ENCODE results near the gene CDH23.
"Not testable (repeated sequence)": the region's sequence is repeated elsewhere in the genome, so short reads cannot be mapped to it uniquely, and the experiment has no call there.

Gene CDH23

GRCh38 chr10:71596127-71596526, 199.4 kb downstream of the CDH23 start:
- TF ChIP-seq CTCF (IDR thresholded peaks at IDR 0.05) = no peak
- no peak overlapping the region for H3K27ac Mint-ChIP-seq
- no peak overlapping the region for H3K4me3 Mint-ChIP-seq

GRCh38 chr10:71596759-71597158, 200.0 kb downstream of the CDH23 start:
- no peak for DNase-seq
- Mint-ChIP-seq H3K4me1 (peaks cover 30% of the 10 kb centered on the region), H3K36me3 (ENCODE audit: low read depth) (no peaks in the 10 kb centered on the region), H3K9me3 (no peaks in the 10 kb centered on the region), H3K27me3 (ENCODE audit: low read depth, poor library complexity) (peaks cover 12% of the 10 kb centered on the region), H3K27ac (peak overlapping the region; percentile 72), H3K4me3 (no peak overlapping the region)
- no peak for TF ChIP-seq CTCF (IDR thresholded peaks at IDR 0.05)

More at GRCh38 chr10:71596127-71596526, 199.4 kb downstream of the CDH23 start:
- Mint-ChIP-seq H3K27me3 (ENCODE audit: low read depth, poor library complexity) (peaks cover 12% of the 10 kb centered on the region), H3K9me3 (no peaks in the 10 kb centered on the region), H3K36me3 (ENCODE audit: low read depth) (no peaks in the 10 kb centered on the region), H3K4me1 (peaks cover 31% of the 10 kb centered on the region)
- no peak for DNase-seq

- Mint-ChIP-seq H3K4me1 (peaks cover 34% of the 10 kb centered on the region), H3K27ac (no peak overlapping the region), H3K27me3 (ENCODE audit: low read depth, poor library complexity) (peaks cover 15% of the 10 kb centered on the region), H3K9me3 (no peaks in the 10 kb centered on the region), H3K4me3 (no peak overlapping the region), H3K36me3 (ENCODE audit: low read depth) (no peaks in the 10 kb centered on the region)
- DNase-seq = no peak
- no peak for TF ChIP-seq CTCF (IDR thresholded peaks at IDR 0.05)
Measured at GRCh38 chr10:71597821-71598498, 201.2 kb downstream of the CDH23 start.

DNA sequence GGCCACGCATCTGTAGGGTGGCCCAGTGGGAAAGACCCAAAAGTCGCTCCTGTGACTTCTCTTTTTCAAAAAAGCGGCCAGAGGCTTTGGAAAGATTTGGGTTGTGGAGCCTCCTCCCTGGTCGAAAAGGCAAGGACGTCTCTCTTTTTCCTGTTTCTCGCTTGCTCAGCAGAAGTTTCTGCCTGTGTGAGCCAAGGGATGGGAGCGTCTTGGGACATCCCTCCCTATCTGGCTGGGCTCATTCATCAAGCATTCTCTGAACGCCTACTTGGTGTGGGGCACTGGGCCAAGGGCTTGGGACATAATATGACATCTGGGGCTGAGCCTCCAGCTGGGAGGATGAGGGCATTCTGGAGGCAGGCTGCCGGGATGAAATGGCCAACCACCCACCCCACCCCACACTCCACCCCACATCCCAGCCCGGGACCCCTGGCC, 201.9 kb downstream of the CDH23 start:
- no peaks in the 10 kb centered on the region for H3K9me3 Mint-ChIP-seq
- no peaks in the 10 kb centered on the region for H3K36me3 Mint-ChIP-seq (ENCODE audit: low read depth)
- DNase-seq = no peak
- TF ChIP-seq CTCF (IDR thresholded peaks at IDR 0.05) = no peak
- no peak overlapping the region for H3K4me3 Mint-ChIP-seq
- peaks cover 15% of the 10 kb centered on the region for H3K27me3 Mint-ChIP-seq (ENCODE audit: low read depth, poor library complexity)
- H3K4me1 Mint-ChIP-seq = peaks cover 39% of the 10 kb centered on the region
- H3K27ac Mint-ChIP-seq = no peak overlapping the region

GRCh38 chr10:71599518-71599917, 202.8 kb downstream of the CDH23 start:
- H3K27ac Mint-ChIP-seq = no peak overlapping the region
- H3K27me3 Mint-ChIP-seq (ENCODE audit: low read depth, poor library complexity) = peaks cover 16% of the 10 kb centered on the region
- H3K4me1 Mint-ChIP-seq = peaks cover 43% of the 10 kb centered on the region
- no peak for DNase-seq
- H3K4me3 Mint-ChIP-seq = no peak overlapping the region
- no peaks in the 10 kb centered on the region for H3K36me3 Mint-ChIP-seq (ENCODE audit: low read depth)
- no peak for TF ChIP-seq CTCF (IDR thresholded peaks at IDR 0.05)
- no peaks in the 10 kb centered on the region for H3K9me3 Mint-ChIP-seq

DNA sequence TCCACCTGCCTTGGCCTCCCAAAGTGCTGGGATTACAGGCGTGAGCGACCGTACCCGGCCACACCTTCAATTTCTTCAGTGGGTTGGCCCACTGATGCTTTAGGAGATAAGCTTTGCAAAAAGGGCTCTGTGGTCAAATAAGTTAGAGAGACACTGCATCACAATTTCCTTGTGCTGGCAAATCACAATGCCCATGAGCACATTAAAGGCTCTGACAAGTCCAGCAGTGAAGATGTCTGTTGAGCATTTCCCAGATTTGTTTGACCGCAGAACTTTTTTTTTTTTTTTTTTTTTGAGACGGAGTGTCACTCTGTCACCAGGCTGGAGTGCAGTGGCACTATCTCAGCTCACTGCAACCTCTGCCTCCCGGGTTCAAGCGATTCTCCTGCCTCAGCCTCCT, 203.5 kb downstream of the CDH23 start:
- H3K27ac Mint-ChIP-seq; H3K4me3 Mint-ChIP-seq; H3K9me3 Mint-ChIP-seq; DNase-seq; H3K36me3 Mint-ChIP-seq (ENCODE audit: low read depth): not testable (repeated sequence)
- peaks cover 45% of the 10 kb centered on the region for H3K4me1 Mint-ChIP-seq
- peaks cover 15% of the 10 kb centered on the region for H3K27me3 Mint-ChIP-seq (ENCODE audit: low read depth, poor library complexity)
